GM12878 (cell line): ENCODE measurements around the gene ITFG1. TPM values are rescaled to one million over a fixed set of nuclear protein-coding genes. Genes with fewer than 3 reads are reported as not detected.

Experiments used
- ATAC-seq: fragments of 200-7000 bp; cut with Tn5 transposase; 3 replicates; pipeline ENCODE4 v1.9.1; 2020; ENCODE audit warnings: mild to moderate bottlenecking, moderate library complexity
- BruUV-seq: library from RNA; stranded (reverse); fragments of 400-500 nt; replicated peaks from 2 replicates; lab custom pipeline; 2021; lab: Mats Ljungman, UMichigan
- CTCF ChIA-PET: fragments of 300-600 bp; sonication (Branson Sonifier 250); formaldehyde crosslinking; extraction: SDS; loops from one replicate; lab custom pipeline; 2021; ENCODE audit warnings: inconsistent platforms; lab: Yijun Ruan, JAX
- POLR2A ChIA-PET: fragments of 350-600 bp; formaldehyde crosslinking; extraction: SDS; loops from one replicate; lab custom pipeline; 2021; ENCODE audit warnings: inconsistent platforms; lab: Charles Lee
- RAD21 ChIA-PET: fragments of 300-600 bp; sonication (Branson Sonifier 250); formaldehyde crosslinking; loops from one replicate; lab custom pipeline; 2023; ENCODE audit warnings: antibody characterized with exemption; ENCODE audit not compliant: unreplicated experiment; lab: Charles Lee
- SMC1A ChIA-PET: fragments of 300-600 bp; sonication (Branson Sonifier 250); formaldehyde crosslinking; loops from one replicate; lab custom pipeline; 2023; ENCODE audit not compliant: unreplicated experiment, uncharacterized antibody; lab: Charles Lee
- DNase-seq: peaks from one replicate; pipeline ENCODE4 v3.0.0-alpha.2; 2011; ENCODE audit warnings: low read depth, low spot score
- FAIRE-seq: peaks from 3 replicates; lab custom pipeline; 2011; peaks lifted over from hg19 to GRCh38; lab: Jason Lieb, UNC
- H2AFZ ChIP-seq: 2 replicates; pipeline ENCODE4 v1.6.0; 2011; ENCODE audit warnings: low read depth, low read length, control low read depth; ENCODE audit not compliant: control insufficient read depth
- H3K27ac ChIP-seq: 2 replicates; pipeline ENCODE4 v1.5.1; 2011; ENCODE audit warnings: control low read depth; ENCODE audit not compliant: control insufficient read depth, insufficient read depth
- H3K27me3 ChIP-seq, 2 experiments: replicated peaks in 1 of 2; 2 replicates each; pipeline versions ENCODE4 v1.6.0 to v1.6.1; 2011; ENCODE audit warnings: low read length in 1 of 2; ENCODE audit not compliant: control insufficient read depth in 2 of 2, insufficient read depth in 2 of 2
- H3K36me3 ChIP-seq, 2 experiments: 2 replicates each; pipeline ENCODE4 v1.5.1; 2011; ENCODE audit warnings: low read length in 1 of 2; ENCODE audit not compliant: control insufficient read depth in 2 of 2, insufficient read depth in 2 of 2
- H3K4me1 ChIP-seq: 2 replicates; pipeline ENCODE4 v1.6.1; 2011; ENCODE audit warnings: mild to moderate bottlenecking, low read length, moderate library complexity, mixed read lengths; ENCODE audit not compliant: control insufficient read depth, insufficient read depth
- H3K4me2 ChIP-seq: 2 replicates; pipeline ENCODE4 v1.6.0; 2011; ENCODE audit warnings: control low read depth; ENCODE audit not compliant: control insufficient read depth, insufficient read depth
- H3K4me3 ChIP-seq: fragments of 200-600 bp; sonication (generic); 2 replicates; pipeline ENCODE4 v1.5.1; 2016
- H3K79me2 ChIP-seq: 2 replicates; pipeline ENCODE4 v1.6.0; 2011; ENCODE audit warnings: low read length; ENCODE audit not compliant: control insufficient read depth, insufficient read depth
- H3K9ac ChIP-seq: 2 replicates; pipeline ENCODE4 v1.8.0; 2011; ENCODE audit warnings: low read length, control low read depth, mixed read lengths; ENCODE audit not compliant: control insufficient read depth, insufficient read depth
- H3K9me3 ChIP-seq: replicated peaks from 3 replicates; pipeline ENCODE4 v1.5.1; 2011; ENCODE audit warnings: mild to moderate bottlenecking, low read length; ENCODE audit not compliant: control insufficient read depth, insufficient read depth
- H4K20me1 ChIP-seq: 2 replicates; pipeline ENCODE4 v1.6.0; 2011; ENCODE audit not compliant: control insufficient read depth, insufficient read depth
- CREB1 ChIP-seq: IDR thresholded peaks from 2 replicates; pipeline ENCODE4 v1.6.1; 2012; ENCODE audit warnings: low read depth, mild to moderate bottlenecking, inconsistent platforms
- EGR1 ChIP-seq, 2 experiments: IDR thresholded peaks; 1 replicate in 1 of 2; 2 replicates in 1 of 2; pipeline ENCODE4 v1.6.1; 2011 to 2012; ENCODE audit warnings: low read depth in 2 of 2, low read length in 2 of 2, borderline replicate concordance in 1 of 2, mild to moderate bottlenecking in 1 of 2, moderate library complexity in 1 of 2
- ELK1 ChIP-seq: IDR thresholded peaks from 2 replicates; pipeline ENCODE4 v1.6.1; 2012; ENCODE audit warnings: low read depth, low read length, improper control_type of control experiment
- FOS ChIP-seq: IDR thresholded peaks from 3 replicates; pipeline ENCODE4 v1.6.1; 2011; ENCODE audit warnings: borderline replicate concordance; ENCODE audit not compliant: insufficient read length; ENCODE audit errors: extremely low read depth
- HCFC1 ChIP-seq: fragments of 150-350 bp; IDR thresholded peaks from 2 replicates; pipeline ENCODE4 v1.6.1; 2014; ENCODE audit warnings: low read length
- MTA2 ChIP-seq: fragments of 450-650 bp; IDR thresholded peaks from 2 replicates; pipeline ENCODE4 v1.6.1; 2016; ENCODE audit warnings: low read depth, mild to moderate bottlenecking, moderate library complexity
- MXI1 ChIP-seq: fragments of 150-350 bp; IDR thresholded peaks from 2 replicates; pipeline ENCODE4 v1.6.1; 2011; ENCODE audit warnings: low read depth, mild to moderate bottlenecking, inconsistent platforms, low read length, improper control_type of control experiment
- ZNF622 ChIP-seq: fragments of 450-650 bp; IDR thresholded peaks from 2 replicates; pipeline ENCODE4 v1.6.1; 2017; ENCODE audit warnings: mild to moderate bottlenecking, inconsistent platforms
- WGBS: methylation state at CpG from one replicate; pipeline ENCODE4 v1.1.6; 2016; ENCODE audit warnings: low lambda C conversion rate; ENCODE audit not compliant: insufficient replicate concordance, insufficient coverage; ENCODE audit errors: missing lambda C conversion rate; 5-methylcytosine and 5-hydroxymethylcytosine counted together
- in situ Hi-C: fragments of 300-500 bp; cut with MboI; formaldehyde crosslinking; loops from 9 replicates; pipeline ENCODE4 v1.14.3; 2018; ENCODE audit warnings: mixed read lengths
- intact Hi-C: fragments of 100-400 bp; cut with micrococcal nuclease; formaldehyde crosslinking; loops from one replicate; pipeline ENCODE4 v1.14.2; 2022; ENCODE audit not compliant: unreplicated experiment
- polyA plus RNA-seq, 11 experiments: library from polyadenylated mRNA; depleted of rRNA in 4 of 11; unstranded in 6 of 11; stranded (reverse) in 5 of 11; fragments of >200 nt; fragmentation: Nextera tagmentation in 4 of 11; fragmentation: Illumina TruSeq in 1 of 11; extraction: Ambion mirVana in 4 of 11; extraction: Trizol in 1 of 11; gene quantifications; 1 replicate in 1 of 11; 2 replicates in 10 of 11; pipeline versions ENCODE4 v1.2.1 to v1.2.3, GENCODE V29; 2011 to 2016; ENCODE audit warnings: inconsistent platforms in 2 of 11, missing spikeins in 2 of 11, low read depth in 1 of 11
- total RNA-seq, 4 experiments: library from RNA; depleted of rRNA in 3 of 4; stranded (reverse); fragments of >200 nt in 3 of 4; fragmentation: Illumina TruSeq in 1 of 4; extraction: Trizol in 1 of 4; gene quantifications; 2 replicates each; pipeline versions ENCODE4 v1.2.1 to v1.2.3, GENCODE V29; 2013 to 2021
- TF ChIP-seq, protein P1 (sequence below): fragments of 450-650 bp; IDR thresholded peaks from 2 replicates; pipeline ENCODE4 v1.6.1; 2017; ENCODE audit warnings: antibody characterized with exemption, mild to moderate bottlenecking, moderate library complexity

Gene ITFG1
- total and polyA plus RNA-seq, 10 of the 15 experiments (the other 5 are each of a cell fraction or from before 2014, with no cell fraction given), result 9.3 to 56.3 (median 28.6) TPM

- ATAC-seq, result no peak
- ChIA-PET POLR2A (no interaction called here), RAD21 (no interaction called here), CTCF (interaction anchor here (1.3 kb wide), 1 partner anchor 22 kb away, joined by 3 read pairs; no protein-coding TSS in a partner anchor), SMC1A (interaction anchor here (1.4 kb wide), 1 partner anchor 92 kb away, joined by 4 read pairs; no protein-coding TSS in a partner anchor)
- Histone ChIP-seq H3K27me3 (no peaks in the 10 kb centered on the region), H3K79me2 (no peaks in the 10 kb centered on the region), H3K36me3 (peaks cover 0 to 4% of the 10 kb centered on the region in 2 experiments; a peak in 2 of 4 replicates), H3K4me2 (no peak overlapping the region), H3K9me3 (no peaks in the 10 kb centered on the region), H2AFZ (no peak overlapping the region), H3K27ac (no peak overlapping the region), H3K4me1 (no peaks in the 10 kb centered on the region), H3K4me3 (no peak overlapping the region), H3K9ac (no peak overlapping the region)
- DNase-seq, result no peak
- intact Hi-C loops, result no loop called here
- in situ Hi-C loops, result no loop called here
- no TSS peak for BruUV-seq
- 100% methylated on average over 4 of the region's 4 CpGs for WGBS
- FAIRE-seq, result no peak
- TF ChIP-seq FOS, result no peak
- TF ChIP-seq CREB1, result no peak
- no peak for TF ChIP-seq MTA2
- no peak for TF ChIP-seq EGR1 (IDR thresholded peaks at IDR 0.05; ENCODE audit: borderline replicate concordance in 1 of 2, low read depth in 2 of 2, low read length in 2 of 2)
- TF ChIP-seq, all 136 proteins: peak for 0
- H4K20me1 ChIP-seq, result no peaks in the 10 kb centered on the region
These were observed 72.2 kb downstream of the ITFG1 start for GRCh38 chr16:47388705-47389104.

- in situ Hi-C loops, result no loop called here
- no peak overlapping the region for H3K27ac ChIP-seq
- ChIA-PET SMC1A (interaction anchor here (1.0 kb wide), 1 partner anchor 10 kb away, joined by 3 read pairs; no protein-coding TSS in a partner anchor), POLR2A (no interaction called here), CTCF (no interaction called here), RAD21 (no interaction called here)
- TF ChIP-seq EGR1 (IDR thresholded peaks at IDR 0.05; ENCODE audit: borderline replicate concordance in 1 of 2, low read depth in 2 of 2, low read length in 2 of 2), result no peak
- no peak for TF ChIP-seq ZNF622
- no peak for TF ChIP-seq MXI1
- TF ChIP-seq, protein P1, sequence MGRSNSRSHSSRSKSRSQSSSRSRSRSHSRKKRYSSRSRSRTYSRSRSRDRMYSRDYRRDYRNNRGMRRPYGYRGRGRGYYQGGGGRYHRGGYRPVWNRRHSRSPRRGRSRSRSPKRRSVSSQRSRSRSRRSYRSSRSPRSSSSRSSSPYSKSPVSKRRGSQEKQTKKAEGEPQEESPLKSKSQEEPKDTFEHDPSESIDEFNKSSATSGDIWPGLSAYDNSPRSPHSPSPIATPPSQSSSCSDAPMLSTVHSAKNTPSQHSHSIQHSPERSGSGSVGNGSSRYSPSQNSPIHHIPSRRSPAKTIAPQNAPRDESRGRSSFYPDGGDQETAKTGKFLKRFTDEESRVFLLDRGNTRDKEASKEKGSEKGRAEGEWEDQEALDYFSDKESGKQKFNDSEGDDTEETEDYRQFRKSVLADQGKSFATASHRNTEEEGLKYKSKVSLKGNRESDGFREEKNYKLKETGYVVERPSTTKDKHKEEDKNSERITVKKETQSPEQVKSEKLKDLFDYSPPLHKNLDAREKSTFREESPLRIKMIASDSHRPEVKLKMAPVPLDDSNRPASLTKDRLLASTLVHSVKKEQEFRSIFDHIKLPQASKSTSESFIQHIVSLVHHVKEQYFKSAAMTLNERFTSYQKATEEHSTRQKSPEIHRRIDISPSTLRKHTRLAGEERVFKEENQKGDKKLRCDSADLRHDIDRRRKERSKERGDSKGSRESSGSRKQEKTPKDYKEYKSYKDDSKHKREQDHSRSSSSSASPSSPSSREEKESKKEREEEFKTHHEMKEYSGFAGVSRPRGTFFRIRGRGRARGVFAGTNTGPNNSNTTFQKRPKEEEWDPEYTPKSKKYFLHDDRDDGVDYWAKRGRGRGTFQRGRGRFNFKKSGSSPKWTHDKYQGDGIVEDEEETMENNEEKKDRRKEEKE, result no peak
- no peak for TF ChIP-seq ELK1
- no peak for TF ChIP-seq HCFC1
- no peaks in the 10 kb centered on the region for H3K27me3 ChIP-seq
- FAIRE-seq (no peak), ATAC-seq (no peak), DNase-seq (no peak)
- no peak overlapping the region for H3K9ac ChIP-seq
- no peaks in the 10 kb centered on the region for H3K9me3 ChIP-seq
- H3K4me2 ChIP-seq, result no peak overlapping the region
- H3K79me2 ChIP-seq, result no peaks in the 10 kb centered on the region
- BruUV-seq, result no TSS peak
- H3K4me3 ChIP-seq, result no peak overlapping the region
- H4K20me1 ChIP-seq, result no peaks in the 10 kb centered on the region
- WGBS, result 99% methylated on average over 3 of the region's 3 CpGs
- no peak overlapping the region for H2AFZ ChIP-seq
- intact Hi-C loops, result no loop called here
- H3K36me3 ChIP-seq, result peaks cover 0 to 4% of the 10 kb centered on the region in 2 experiments; a peak in 2 of 4 replicates
- H3K4me1 ChIP-seq, result no peaks in the 10 kb centered on the region
These were observed 73.7 kb downstream of the ITFG1 start for GRCh38 chr16:47387026-47387734.
